ENCODE results near the gene HSPA13. TPM values are rescaled to one million over a fixed set of nuclear protein-coding genes. Genes with fewer than 3 reads are reported as not detected.

The HSPA13 gene
- 10 to 100 TPM; 19.9 to 27.6 TPM for total RNA-seq

GRCh38 chr21:14382835-14383595 is at the start of gene HSPA13:
HSPA13 (minus strand) TSS chr21:14383146; CDS start chr21:14383119, 27 bp downstream.
- no peaks in the 10 kb centered on the region for H3K27me3 ChIP-seq (replicated peaks; ENCODE audit: insufficient read depth)
- peaks cover 15 to 29% of the 10 kb centered on the region in 2 donors for H3K4me1 ChIP-seq (ENCODE audit: control insufficient read depth in 1 of 2, low read depth in 2 of 2)
- peak; percentile 99 for ATAC-seq (ENCODE audit: insufficient number of reproducible peaks, low FRiP score, low read depth)
- no peak for TF ChIP-seq CTCF (IDR thresholded peaks at IDR 0.05)
- H3K4me3 ChIP-seq, result peak within 1 kb of the TSS; percentile 80
- H3K27ac ChIP-seq, result peak within 1 kb of the TSS; percentile 85 to 90
- DNase-seq (ENCODE audit: low spot score), result peak; percentile 99
- no peaks in the 10 kb centered on the region for H3K9me3 ChIP-seq
- H3K36me3 ChIP-seq, result no peaks in the 10 kb centered on the region

DNA sequence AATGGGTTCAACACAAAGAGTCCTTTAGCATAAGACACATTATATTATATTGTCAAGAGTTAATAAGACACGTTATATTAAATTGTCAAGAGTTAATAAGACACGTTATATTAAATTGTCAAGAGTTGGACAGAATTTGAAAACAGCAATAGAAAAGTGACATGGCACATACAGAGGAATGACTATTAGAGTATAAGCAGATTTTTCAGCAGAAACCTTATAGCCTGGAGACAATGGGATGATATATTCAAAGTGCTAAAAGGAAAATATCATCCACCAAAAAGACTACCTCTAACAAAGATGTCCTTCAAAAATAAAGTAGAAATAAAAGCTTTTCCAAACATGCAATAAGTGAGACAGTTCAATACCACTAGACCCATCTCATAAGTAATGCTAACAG is 36.0 kb upstream of the HSPA13 start:
- H3K4me1 ChIP-seq (ENCODE audit: control insufficient read depth in 1 of 2, low read depth in 2 of 2), result no peaks in the 10 kb centered on the region
- no peak overlapping the region for H3K27ac ChIP-seq
- H3K36me3 ChIP-seq, result no peaks in the 10 kb centered on the region
- no peak for DNase-seq (ENCODE audit: low spot score)
- no peak overlapping the region for H3K4me3 ChIP-seq
- H3K27me3 ChIP-seq (replicated peaks; ENCODE audit: insufficient read depth), result no peaks in the 10 kb centered on the region
- H3K9me3 ChIP-seq, result peaks cover 9% of the 10 kb centered on the region
- no peak for ATAC-seq (ENCODE audit: insufficient number of reproducible peaks, low FRiP score, low read depth)
- TF ChIP-seq CTCF (IDR thresholded peaks at IDR 0.05), result no peak

GRCh38 chr21:14414932-14415508 is 32.1 kb upstream of the HSPA13 start:
- ATAC-seq (ENCODE audit: insufficient number of reproducible peaks, low FRiP score, low read depth), result no peak
- DNase-seq (ENCODE audit: low spot score), result no peak
- no peak overlapping the region for H3K27ac ChIP-seq
- no peak for TF ChIP-seq CTCF (IDR thresholded peaks at IDR 0.05)
- H3K36me3 ChIP-seq, result no peaks in the 10 kb centered on the region
- no peaks in the 10 kb centered on the region for H3K27me3 ChIP-seq (replicated peaks; ENCODE audit: insufficient read depth)
- peaks cover 9% of the 10 kb centered on the region for H3K9me3 ChIP-seq
- no peak overlapping the region for H3K4me3 ChIP-seq
- H3K4me1 ChIP-seq (ENCODE audit: control insufficient read depth in 1 of 2, low read depth in 2 of 2), result no peaks in the 10 kb centered on the region

DNA sequence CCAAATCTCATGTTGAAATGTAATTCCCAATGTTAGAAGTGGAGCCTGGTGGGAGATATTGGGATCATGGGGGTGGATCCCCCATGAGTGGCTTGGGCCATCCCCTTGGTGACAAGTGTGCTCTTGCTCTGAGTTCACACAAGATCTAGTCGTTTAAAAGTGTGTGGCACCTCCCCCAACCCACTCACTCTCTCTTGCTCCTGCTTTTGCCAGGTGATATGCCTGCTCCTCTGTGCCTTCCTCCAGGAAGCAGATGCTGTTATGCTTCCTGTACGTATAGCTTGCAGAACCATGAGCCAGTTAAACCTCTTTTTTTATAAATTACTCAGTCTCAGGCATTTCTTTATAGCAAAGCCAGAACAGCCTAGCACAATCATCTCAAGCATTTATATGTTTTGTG is 23.0 kb upstream of the HSPA13 start:
- Histone ChIP-seq H3K27ac (no peak overlapping the region), H3K4me3 (no peak overlapping the region), H3K36me3 (no peaks in the 10 kb centered on the region), H3K9me3 (no peaks in the 10 kb centered on the region), H3K27me3 (replicated peaks; ENCODE audit: insufficient read depth) (no peaks in the 10 kb centered on the region), H3K4me1 (ENCODE audit: control insufficient read depth in 1 of 2, low read depth in 2 of 2) (no peaks in the 10 kb centered on the region)
- DNase-seq (ENCODE audit: low spot score), result no peak
- no peak for ATAC-seq (ENCODE audit: insufficient number of reproducible peaks, low FRiP score, low read depth)
- no peak for TF ChIP-seq CTCF (IDR thresholded peaks at IDR 0.05)

- H3K27ac ChIP-seq, result no peak overlapping the region
- no peaks in the 10 kb centered on the region for H3K36me3 ChIP-seq
- ATAC-seq (ENCODE audit: insufficient number of reproducible peaks, low FRiP score, low read depth), result no peak
- no peaks in the 10 kb centered on the region for H3K4me1 ChIP-seq (ENCODE audit: control insufficient read depth in 1 of 2, low read depth in 2 of 2)
- H3K27me3 ChIP-seq (replicated peaks; ENCODE audit: insufficient read depth), result no peaks in the 10 kb centered on the region
- TF ChIP-seq CTCF (IDR thresholded peaks at IDR 0.05), result no peak
- H3K4me3 ChIP-seq, result no peak overlapping the region
- H3K9me3 ChIP-seq, result no peaks in the 10 kb centered on the region
- DNase-seq (ENCODE audit: low spot score), result no peak
Measured at GRCh38 chr21:14405225-14405624, 22.3 kb upstream of the HSPA13 start.
